PC-9 (cell line): ENCODE data around the gene ALS2. TPM values are rescaled to one million over a fixed set of nuclear protein-coding genes. Genes with fewer than 3 reads are reported as not detected.

Source experiments
- BruUV-seq: library from RNA; stranded (reverse); fragments of 400-500 nt; replicated peaks from 2 replicates; lab custom pipeline; 2021; lab: Mats Ljungman, UMichigan
- CTCF ChIA-PET: fragments of 300-600 bp; sonication (Branson Sonifier 250); formaldehyde crosslinking; loops from one replicate; lab custom pipeline; 2022; ENCODE audit warnings: antibody characterized with exemption; lab: Charles Lee
- POLR2A ChIA-PET: fragments of 300-600 bp; sonication (Branson Sonifier 250); formaldehyde crosslinking; loops from one replicate; lab custom pipeline; 2022; ENCODE audit warnings: antibody characterized with exemption; ENCODE audit not compliant: unreplicated experiment; lab: Charles Lee
- DNase-seq, 2 experiments: peaks; one replicate each; pipeline versions ENCODE4 v3.0.0 to v3.0.0-alpha.2; 2015 to 2022; ENCODE audit warnings: mixed read lengths in 1 of 2
- H2AFZ ChIP-seq: fragments of 200-600 bp; sonication (generic); 2 replicates; pipeline ENCODE4 v1.8.1; 2017; ENCODE audit warnings: antibody characterized with exemption
- H3F3A ChIP-seq: fragments of 200-600 bp; sonication (generic); 2 replicates; pipeline ENCODE4 v1.8.1; 2017; ENCODE audit warnings: antibody characterized with exemption, mild to moderate bottlenecking, low read depth; ENCODE audit not compliant: insufficient read depth
- H3K27ac ChIP-seq: fragments of 200-600 bp; sonication (generic); 2 replicates; pipeline ENCODE4 v1.6.1; 2016; ENCODE audit warnings: mixed run types
- H3K27me3 ChIP-seq: fragments of 200-600 bp; sonication (generic); 2 replicates; pipeline ENCODE4 v1.6.1; 2016; ENCODE audit warnings: low read depth, mixed run types; ENCODE audit not compliant: insufficient read depth
- H3K36me3 ChIP-seq: fragments of 200-600 bp; sonication (generic); 2 replicates; pipeline ENCODE4 v1.6.1; 2016; ENCODE audit warnings: low read depth, mixed run types
- H3K4me1 ChIP-seq: fragments of 200-600 bp; sonication (generic); replicated peaks from 2 replicates; pipeline ENCODE4 v1.6.1; 2016; ENCODE audit warnings: mixed run types; ENCODE audit not compliant: insufficient read depth
- H3K4me2 ChIP-seq: fragments of 200-600 bp; sonication (generic); 2 replicates; pipeline ENCODE4 v1.6.1; 2017; ENCODE audit warnings: mixed run types
- H3K4me3 ChIP-seq: fragments of 200-600 bp; sonication (generic); 2 replicates; pipeline ENCODE4 v1.6.1; 2016; ENCODE audit warnings: mixed run types
- H3K79me2 ChIP-seq: fragments of 200-600 bp; sonication (generic); 2 replicates; pipeline ENCODE4 v1.6.1; 2017; ENCODE audit warnings: low read depth, mixed run types
- H3K9me2 ChIP-seq: fragments of 200-600 bp; sonication (generic); 2 replicates; pipeline ENCODE4 v1.8.1; 2017; ENCODE audit warnings: mild to moderate bottlenecking; ENCODE audit not compliant: insufficient read depth
- H3K9me3 ChIP-seq: fragments of 200-600 bp; sonication (generic); 2 replicates; pipeline ENCODE4 v1.8.1; 2016; ENCODE audit warnings: low read depth; ENCODE audit not compliant: insufficient read depth
- H4K20me1 ChIP-seq: fragments of 200-600 bp; sonication (generic); 2 replicates; pipeline ENCODE4 v1.8.1; 2017; ENCODE audit not compliant: insufficient read depth
- EZH2 ChIP-seq: fragments of 200-600 bp; sonication (generic); IDR thresholded peaks from 2 replicates; pipeline ENCODE4 v1.8.0; 2017; ENCODE audit warnings: antibody characterized with exemption, low read depth
- intact Hi-C: fragments of 100-400 bp; cut with micrococcal nuclease; formaldehyde crosslinking; loops from one replicate; pipeline ENCODE4 v1.10.0; 2022; ENCODE audit not compliant: unreplicated experiment
- total RNA-seq: library from RNA; stranded (reverse); gene quantifications from 2 replicates; pipeline ENCODE4 v1.2.3, GENCODE V29; 2021
- TF ChIP-seq, protein P1 (sequence below): fragments of 200-600 bp; sonication (generic); conservative IDR thresholded peaks from 2 replicates; pipeline ENCODE4 v1.6.1; 2017; ENCODE audit warnings: mixed run types, antibody characterized with exemption, mild to moderate bottlenecking, moderate library complexity

The ALS2 gene
- total RNA-seq, 1 experiment from 2014 or later, result 27.6 TPM

DNA sequence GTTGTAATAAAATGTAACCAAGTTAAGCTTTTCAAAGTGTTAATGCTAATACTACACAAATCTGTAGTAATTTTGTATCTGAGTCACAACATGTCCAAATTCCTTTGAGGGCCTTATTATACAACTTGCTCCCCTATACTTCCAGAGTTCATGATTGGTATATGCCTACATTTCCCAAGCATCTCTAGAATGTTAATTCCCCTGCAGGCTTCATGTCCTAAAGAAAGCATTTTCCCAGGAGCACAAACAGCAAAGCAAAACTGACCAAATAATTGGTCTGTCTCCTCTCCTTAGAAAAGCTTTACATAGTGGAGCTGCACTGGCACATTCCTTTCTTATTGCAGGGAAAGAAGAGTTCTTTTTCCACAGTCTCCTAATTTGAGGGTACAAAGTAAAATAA lies 3.7 kb downstream of the ALS2 start:
- TF ChIP-seq EZH2, result no peak
- TF ChIP-seq, protein P1, sequence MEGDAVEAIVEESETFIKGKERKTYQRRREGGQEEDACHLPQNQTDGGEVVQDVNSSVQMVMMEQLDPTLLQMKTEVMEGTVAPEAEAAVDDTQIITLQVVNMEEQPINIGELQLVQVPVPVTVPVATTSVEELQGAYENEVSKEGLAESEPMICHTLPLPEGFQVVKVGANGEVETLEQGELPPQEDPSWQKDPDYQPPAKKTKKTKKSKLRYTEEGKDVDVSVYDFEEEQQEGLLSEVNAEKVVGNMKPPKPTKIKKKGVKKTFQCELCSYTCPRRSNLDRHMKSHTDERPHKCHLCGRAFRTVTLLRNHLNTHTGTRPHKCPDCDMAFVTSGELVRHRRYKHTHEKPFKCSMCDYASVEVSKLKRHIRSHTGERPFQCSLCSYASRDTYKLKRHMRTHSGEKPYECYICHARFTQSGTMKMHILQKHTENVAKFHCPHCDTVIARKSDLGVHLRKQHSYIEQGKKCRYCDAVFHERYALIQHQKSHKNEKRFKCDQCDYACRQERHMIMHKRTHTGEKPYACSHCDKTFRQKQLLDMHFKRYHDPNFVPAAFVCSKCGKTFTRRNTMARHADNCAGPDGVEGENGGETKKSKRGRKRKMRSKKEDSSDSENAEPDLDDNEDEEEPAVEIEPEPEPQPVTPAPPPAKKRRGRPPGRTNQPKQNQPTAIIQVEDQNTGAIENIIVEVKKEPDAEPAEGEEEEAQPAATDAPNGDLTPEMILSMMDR, result no peak
- Histone ChIP-seq H4K20me1 (0 out of 2 replicates have a peak, but pooled peaks cover 4% of the 10 kb centered on the region), H3K27me3 (no peaks in the 10 kb centered on the region), H3K9me2 (no peaks in the 10 kb centered on the region), H3K4me3 (no peak overlapping the region), H3K79me2 (peaks cover 75% of the 10 kb centered on the region), H3K36me3 (no peaks in the 10 kb centered on the region), H3K9me3 (no peaks in the 10 kb centered on the region), H2AFZ (no peak overlapping the region), H3K27ac (no peak overlapping the region), H3K4me1 (peaks cover 43% of the 10 kb centered on the region), H3F3A (0 out of 2 replicates have a peak, but pooled peaks cover 3% of the 10 kb centered on the region), H3K4me2 (no peak overlapping the region)
- BruUV-seq, result no TSS peak
- CTCF ChIA-PET, result no interaction called here
- DNase-seq, result no peak
- POLR2A ChIA-PET, result interaction anchor here (0.7 kb wide), 1 partner anchor 756 kb away, joined by 3 read pairs; no protein-coding TSS in a partner anchor
- intact Hi-C loops, result no loop called here

GRCh38 chr2:201775326-201775725 lies 5.4 kb downstream of the ALS2 start:
- Histone ChIP-seq H3K27me3 (no peaks in the 10 kb centered on the region), H3K79me2 (peaks cover 73% of the 10 kb centered on the region), H3K27ac (no peak overlapping the region), H3K9me3 (no peaks in the 10 kb centered on the region), H2AFZ (no peak overlapping the region), H3K9me2 (no peaks in the 10 kb centered on the region), H3K4me1 (peaks cover 39% of the 10 kb centered on the region), H3K36me3 (no peaks in the 10 kb centered on the region), H3F3A (0 out of 2 replicates have a peak, but pooled peaks cover 3% of the 10 kb centered on the region), H3K4me2 (peak overlapping the region; percentile 21; the same call in 1 of the 2 replicates), H3K4me3 (no peak overlapping the region), H4K20me1 (0 out of 2 replicates have a peak, but pooled peaks cover 4% of the 10 kb centered on the region)
- intact Hi-C loops, result no loop called here
- no peak for DNase-seq
- ChIA-PET POLR2A (no interaction called here), CTCF (interaction anchor here (0.5 kb wide), 1 partner anchor 59 kb away, joined by 3 read pairs; no protein-coding TSS in a partner anchor)
- no TSS peak for BruUV-seq
- no peak for TF ChIP-seq EZH2
- TF ChIP-seq, protein P1, result no peak

DNA sequence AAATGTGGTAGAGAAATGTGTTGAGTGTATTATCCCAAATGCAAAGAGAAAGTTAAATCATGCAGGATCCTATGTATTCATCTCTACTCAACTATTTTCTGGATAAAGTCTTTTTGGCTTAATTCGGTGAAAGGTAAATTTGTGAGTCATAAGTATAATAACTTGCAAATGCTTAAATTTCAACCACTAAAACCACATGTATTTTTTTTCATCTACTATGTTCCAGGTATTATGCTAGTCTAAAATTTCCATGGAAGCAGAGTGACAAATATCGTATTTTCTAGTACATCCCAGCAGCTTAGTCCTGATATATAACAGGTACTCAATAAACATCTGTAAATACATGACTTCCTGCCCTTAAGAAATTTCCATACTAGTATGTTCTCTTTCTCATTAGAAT lies 6.2 kb downstream of the ALS2 start:
- Histone ChIP-seq H4K20me1 (0 out of 2 replicates have a peak, but pooled peaks cover 2% of the 10 kb centered on the region), H3K27ac (no peak overlapping the region), H3K36me3 (no peaks in the 10 kb centered on the region), H3K9me2 (no peaks in the 10 kb centered on the region), H3K9me3 (no peaks in the 10 kb centered on the region), H3K4me2 (0 out of 2 replicates have a peak overlapping the region, but pooled peaks have one; percentile 21), H3F3A (0 out of 2 replicates have a peak, but pooled peaks cover 3% of the 10 kb centered on the region), H3K79me2 (peaks cover 65% of the 10 kb centered on the region), H3K4me1 (peaks cover 36% of the 10 kb centered on the region), H3K27me3 (no peaks in the 10 kb centered on the region), H2AFZ (no peak overlapping the region), H3K4me3 (no peak overlapping the region)
- CTCF ChIA-PET, result no interaction called here
- intact Hi-C loops, result no loop called here
- TF ChIP-seq, protein P1, result no peak
- no peak for TF ChIP-seq EZH2
- DNase-seq, result no peak
- POLR2A ChIA-PET, result no interaction called here
- no TSS peak for BruUV-seq
